ENCODE measurements around the gene ERN2.

- TF ChIP-seq CTCF (IDR thresholded peaks at IDR 0.05) = no peak
- TF ChIP-seq POLR2A (IDR thresholded peaks at IDR 0.05) = no peak
Observed at GRCh38 chr16:23742766-23743165, 29.7 kb upstream of the ERN2 start.
